Central memory CD8-positive, alpha-beta T cell (primary cell): ENCODE data around the gene ZDHHC19.

Source experiments
- ATAC-seq: fragments of 150-1000 bp; cut with Tn5 transposase; replicated peaks from 2 replicates; pipeline ENCODE4 v1.10.0; 2022; ENCODE audit warnings: mild to moderate bottlenecking, moderate FRiP score, moderate number of reproducible peaks; ENCODE audit not compliant: poor library complexity, severe bottlenecking; ENCODE audit errors: extremely low read depth
- DNase-seq, 2 donors: peaks; one replicate each; pipeline ENCODE4 v3.0.0; 2021; ENCODE audit warnings: low spot score in 2 of 2
- H3K27ac Mint-ChIP-seq: one replicate; pipeline ENCODE4 v1.8.0; 2022; ENCODE audit warnings: low read depth, mild to moderate bottlenecking, moderate library complexity, mixed read lengths
- H3K27me3 Mint-ChIP-seq: one replicate; pipeline ENCODE4 v1.8.0; 2022; ENCODE audit warnings: mixed read lengths
- H3K36me3 Mint-ChIP-seq: one replicate; pipeline ENCODE4 v1.8.0; 2022; ENCODE audit warnings: mild to moderate bottlenecking, moderate library complexity, mixed read lengths; ENCODE audit not compliant: insufficient read depth
- H3K4me1 Mint-ChIP-seq: one replicate; pipeline ENCODE4 v1.8.0; 2022; ENCODE audit warnings: mixed read lengths
- H3K4me3 Mint-ChIP-seq: one replicate; pipeline ENCODE4 v1.8.0; 2022; ENCODE audit warnings: mild to moderate bottlenecking, moderate library complexity, mixed read lengths
- H3K9me3 Mint-ChIP-seq: one replicate; pipeline ENCODE4 v1.8.0; 2022; ENCODE audit warnings: mixed read lengths

ZDHHC19 gene

DNA sequence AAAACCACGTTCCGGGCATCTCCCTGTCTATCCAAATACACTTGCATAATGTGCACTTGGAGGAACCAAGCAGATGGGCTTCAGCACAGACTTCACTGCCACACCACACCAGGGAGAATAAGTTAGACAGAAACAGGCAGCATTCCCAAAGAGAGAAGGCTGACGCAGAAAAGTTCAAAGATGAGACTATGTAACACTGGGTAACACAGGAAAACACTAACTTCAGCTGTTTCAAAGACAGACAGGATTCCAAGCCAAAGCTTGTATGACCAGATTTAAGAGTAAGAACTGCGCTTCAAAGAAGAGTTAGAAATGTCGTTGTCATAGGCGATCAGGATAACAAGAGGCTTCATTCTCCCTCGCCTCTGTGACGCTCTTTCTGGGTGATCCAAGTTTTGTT, 25.0 kb upstream of the ZDHHC19 start:
- H3K4me1 Mint-ChIP-seq: peaks cover 21% of the 10 kb centered on the region
- DNase-seq (no peak), ATAC-seq (no peak)
- H3K27me3 Mint-ChIP-seq: no peaks in the 10 kb centered on the region
- peaks cover 19% of the 10 kb centered on the region for H3K36me3 Mint-ChIP-seq
- H3K9me3 Mint-ChIP-seq: no peaks in the 10 kb centered on the region
- H3K27ac Mint-ChIP-seq: peak overlapping the region; percentile 10
- H3K4me3 Mint-ChIP-seq: no peak overlapping the region

DNA sequence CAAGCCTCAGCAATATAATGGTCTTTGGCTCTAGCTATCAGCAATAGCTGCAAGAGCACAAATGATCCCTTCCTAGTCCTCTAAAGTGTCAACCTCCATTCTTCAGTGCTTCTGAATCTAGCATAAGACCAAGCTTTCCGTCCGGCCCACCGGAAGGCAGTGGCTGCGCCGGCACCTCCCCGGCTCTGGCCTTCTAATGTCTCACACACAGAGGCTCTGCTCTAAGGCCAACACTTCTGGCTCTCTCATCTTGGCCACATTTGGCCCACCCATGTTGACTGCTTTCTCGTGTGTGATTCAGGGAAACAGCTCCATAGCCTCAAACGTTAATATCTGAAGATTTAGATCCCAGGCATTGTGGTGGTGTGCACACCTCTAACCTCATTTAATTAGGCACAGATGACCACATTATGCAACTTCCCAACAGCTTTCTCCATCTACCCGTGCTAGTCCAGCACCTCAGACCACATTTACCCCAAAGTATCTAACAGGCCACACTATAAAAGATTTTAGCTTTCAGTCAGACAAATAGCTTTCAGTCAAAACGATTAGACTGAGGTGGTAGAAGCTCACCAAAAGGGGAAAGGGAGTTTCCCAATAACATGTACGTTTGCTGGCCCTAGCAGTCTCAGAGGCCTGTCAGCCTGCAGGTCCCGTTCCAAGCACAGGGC, 24.4 kb upstream of the ZDHHC19 start:
- Mint-ChIP-seq H3K27ac (peak overlapping the region; percentile 10), H3K27me3 (no peaks in the 10 kb centered on the region), H3K36me3 (peaks cover 13% of the 10 kb centered on the region), H3K4me3 (no peak overlapping the region), H3K4me1 (peaks cover 21% of the 10 kb centered on the region), H3K9me3 (no peaks in the 10 kb centered on the region)
- DNase-seq: no peak
- ATAC-seq: no peak

DNA sequence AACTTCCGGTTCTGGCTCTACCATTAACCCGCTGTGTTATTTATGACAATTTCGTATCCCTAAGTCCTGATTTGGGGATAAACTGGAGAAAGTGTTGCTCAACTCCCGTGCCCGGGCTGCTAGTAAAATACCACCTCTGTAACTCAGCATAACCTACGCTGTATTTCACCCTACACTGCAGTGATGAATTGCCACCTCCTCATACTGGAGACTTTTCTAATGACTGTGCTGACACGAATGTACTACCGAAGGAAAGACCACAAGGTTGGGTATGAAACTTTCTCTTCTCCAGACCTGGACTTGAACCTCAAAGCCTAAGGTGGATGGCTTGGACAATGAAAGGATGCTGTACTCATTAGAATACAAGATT, 21.7 kb upstream of the ZDHHC19 start:
- H3K36me3 Mint-ChIP-seq: peaks cover 2% of the 10 kb centered on the region
- H3K4me1 Mint-ChIP-seq: peaks cover 21% of the 10 kb centered on the region
- ATAC-seq (no peak), DNase-seq (no peak)
- H3K27me3 Mint-ChIP-seq: no peaks in the 10 kb centered on the region
- no peaks in the 10 kb centered on the region for H3K9me3 Mint-ChIP-seq
- H3K27ac Mint-ChIP-seq: no peak overlapping the region
- H3K4me3 Mint-ChIP-seq: no peak overlapping the region

DNA sequence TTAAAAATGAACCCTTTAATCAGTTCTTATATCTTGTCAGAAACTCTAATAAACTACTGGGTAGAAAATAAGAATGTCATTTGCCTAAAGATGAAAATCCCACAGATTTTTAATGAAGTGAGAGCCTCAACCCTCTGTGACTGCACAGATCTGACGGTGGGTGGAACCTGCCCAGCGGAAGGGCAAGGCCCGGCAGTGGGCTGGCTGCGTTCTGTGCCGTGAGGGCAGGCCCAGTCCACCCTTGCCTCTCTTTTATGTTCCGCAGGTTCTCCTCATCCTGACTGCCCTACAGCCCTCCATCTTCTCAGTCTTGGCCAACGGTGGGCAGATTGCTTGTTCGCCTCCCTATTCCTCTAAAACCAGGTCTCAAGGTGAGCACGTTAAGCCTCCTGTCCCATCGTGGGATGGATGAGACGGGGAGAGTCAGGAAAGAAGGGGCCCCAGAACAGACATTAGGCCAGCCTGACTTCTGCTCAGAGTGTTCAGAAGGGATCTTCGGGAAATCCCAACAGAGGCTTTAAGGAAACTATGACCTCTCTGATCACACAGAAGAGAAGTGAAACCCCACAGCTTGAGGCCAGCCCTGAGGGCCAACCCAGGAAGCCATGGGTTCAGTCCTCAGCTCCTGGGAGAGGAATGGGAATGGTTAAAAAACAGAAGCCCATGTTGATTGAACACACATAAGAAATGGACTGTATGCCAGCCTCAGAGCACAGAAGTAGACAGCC, 21.1 kb upstream of the ZDHHC19 start:
- peaks cover 18% of the 10 kb centered on the region for H3K4me1 Mint-ChIP-seq
- peaks cover 1% of the 10 kb centered on the region for H3K36me3 Mint-ChIP-seq
- H3K27me3 Mint-ChIP-seq: no peaks in the 10 kb centered on the region
- no peak for ATAC-seq
- no peak for DNase-seq
- H3K27ac Mint-ChIP-seq: no peak overlapping the region
- no peaks in the 10 kb centered on the region for H3K9me3 Mint-ChIP-seq
- H3K4me3 Mint-ChIP-seq: no peak overlapping the region

DNA sequence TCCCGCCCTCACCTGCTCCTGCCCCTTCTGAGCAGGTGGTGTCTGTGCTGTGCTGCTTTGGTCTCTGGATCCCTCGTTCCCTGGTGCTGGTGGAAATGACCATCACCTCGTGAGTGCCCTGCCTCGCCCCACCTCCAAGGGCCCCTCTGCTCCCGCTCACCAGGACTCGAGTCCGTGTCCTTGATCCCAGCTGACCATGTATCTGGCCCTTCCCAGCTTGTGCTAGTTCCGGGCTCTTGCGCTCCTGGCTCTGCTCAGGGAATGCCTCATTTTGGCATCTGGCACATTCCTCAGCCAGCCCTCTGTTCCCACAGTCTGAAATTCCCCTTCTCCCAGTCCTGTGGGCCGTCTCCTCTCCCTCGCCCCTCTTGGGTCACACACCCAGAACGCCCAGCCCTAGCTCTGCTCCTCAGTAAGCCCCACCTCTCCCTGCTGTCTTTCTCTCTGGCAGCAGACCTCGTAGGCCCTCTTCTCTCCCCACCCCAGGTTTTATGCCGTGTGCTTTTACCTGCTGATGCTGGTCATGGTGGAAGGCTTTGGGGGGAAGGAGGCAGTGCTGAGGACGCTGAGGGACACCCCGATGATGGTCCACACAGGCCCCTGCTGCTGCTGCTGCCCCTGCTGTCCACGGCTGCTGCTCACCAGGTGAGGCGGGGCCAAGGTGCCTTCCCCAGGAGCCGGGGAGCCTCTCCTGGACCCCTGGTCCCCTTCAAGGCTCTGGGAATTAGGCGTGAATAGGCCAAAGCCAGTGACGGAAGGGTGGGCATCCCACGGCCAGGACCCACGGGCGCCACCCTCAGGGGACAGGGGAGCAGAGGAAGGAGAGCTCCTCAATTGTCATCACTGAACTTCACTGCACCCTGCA, 16.7 kb upstream of the ZDHHC19 start:
- peaks cover 7% of the 10 kb centered on the region for H3K27me3 Mint-ChIP-seq
- no peaks in the 10 kb centered on the region for H3K9me3 Mint-ChIP-seq
- DNase-seq (no peak), ATAC-seq (no peak)
- H3K4me1 Mint-ChIP-seq: no peaks in the 10 kb centered on the region
- H3K4me3 Mint-ChIP-seq: no peak overlapping the region
- peaks cover 2% of the 10 kb centered on the region for H3K36me3 Mint-ChIP-seq
- no peak overlapping the region for H3K27ac Mint-ChIP-seq

DNA sequence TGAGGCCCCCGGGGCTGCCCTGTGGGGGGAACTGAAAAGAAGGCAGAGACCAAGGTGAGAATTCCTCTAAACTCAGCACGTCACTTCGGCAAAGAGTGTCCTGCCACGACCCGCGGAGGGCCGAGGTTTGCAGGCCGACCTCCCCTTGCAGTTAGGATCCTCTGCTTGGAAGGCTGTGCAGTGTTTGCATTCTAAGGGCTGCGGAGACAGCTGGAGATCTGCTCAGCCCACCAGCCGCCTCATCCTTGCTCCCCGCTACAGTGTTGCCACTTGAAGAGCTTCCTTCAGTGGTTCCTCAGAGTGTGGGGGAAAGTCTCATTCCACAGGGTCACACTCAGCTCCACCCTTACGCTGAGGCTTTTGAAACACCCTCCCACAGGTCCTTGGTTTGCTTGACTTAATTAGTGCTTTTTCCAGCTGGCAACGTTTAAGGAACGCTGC, 15.9 kb upstream of the ZDHHC19 start:
- H3K4me1 Mint-ChIP-seq: no peaks in the 10 kb centered on the region
- H3K9me3 Mint-ChIP-seq: no peaks in the 10 kb centered on the region
- H3K36me3 Mint-ChIP-seq: peaks cover 2% of the 10 kb centered on the region
- ATAC-seq (no peak), DNase-seq (no peak)
- no peak overlapping the region for H3K27ac Mint-ChIP-seq
- H3K27me3 Mint-ChIP-seq: peaks cover 8% of the 10 kb centered on the region
- no peak overlapping the region for H3K4me3 Mint-ChIP-seq

DNA sequence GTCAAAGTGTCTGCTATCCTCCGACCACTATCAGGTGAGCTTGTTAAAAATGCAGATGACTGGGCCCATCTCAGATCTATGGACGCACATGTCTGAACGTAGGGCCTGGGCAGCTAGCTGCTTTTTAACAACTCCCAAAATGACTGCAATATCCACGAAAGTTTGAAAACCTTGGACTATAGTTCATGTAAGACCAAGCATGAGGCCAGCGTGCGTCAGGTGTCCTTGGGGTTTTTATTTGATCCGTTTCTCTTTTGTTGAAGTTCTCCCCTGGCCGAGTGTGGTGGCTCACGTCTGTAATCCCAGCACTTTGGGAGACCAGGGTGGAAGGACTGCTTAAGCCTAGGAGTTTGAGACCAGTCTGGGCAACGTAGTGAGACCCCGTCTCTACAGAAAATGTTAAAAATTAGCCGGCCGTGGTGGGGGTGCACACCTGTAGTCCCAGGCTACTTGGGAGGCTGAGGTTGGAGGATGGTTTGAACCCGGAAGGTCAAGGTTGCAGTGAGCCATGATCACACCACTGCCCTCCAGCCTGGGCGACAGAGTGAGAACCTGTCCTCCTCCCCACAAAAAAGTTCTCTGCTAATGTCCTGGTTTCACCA, 14.7 kb upstream of the ZDHHC19 start:
- peaks cover 2% of the 10 kb centered on the region for H3K36me3 Mint-ChIP-seq
- H3K4me1 Mint-ChIP-seq: no peaks in the 10 kb centered on the region
- no peak overlapping the region for H3K4me3 Mint-ChIP-seq
- no peak overlapping the region for H3K27ac Mint-ChIP-seq
- DNase-seq: no peak
- H3K9me3 Mint-ChIP-seq: no peaks in the 10 kb centered on the region
- ATAC-seq: no peak
- peaks cover 8% of the 10 kb centered on the region for H3K27me3 Mint-ChIP-seq

DNA sequence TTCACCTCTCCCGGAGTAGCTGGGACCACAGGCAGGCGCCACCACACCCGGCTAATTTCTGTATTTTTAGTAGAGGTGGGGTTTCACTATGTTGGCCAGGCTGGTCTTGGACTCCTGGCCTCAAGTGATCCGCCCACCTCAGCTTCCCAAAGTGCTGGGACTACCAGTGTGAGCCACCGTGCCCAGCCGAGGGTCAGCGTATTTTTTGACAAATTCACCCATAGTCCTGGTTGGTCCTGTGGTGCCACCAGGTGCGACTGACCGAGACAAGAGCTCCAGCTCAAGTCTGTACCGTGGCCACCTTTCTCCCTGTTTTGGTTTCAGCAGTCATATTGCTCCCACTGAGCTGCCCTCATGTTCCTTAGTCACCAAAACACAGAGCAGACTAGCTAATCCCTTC, 13.9 kb upstream of the ZDHHC19 start:
- no peaks in the 10 kb centered on the region for H3K9me3 Mint-ChIP-seq
- DNase-seq (no peak), ATAC-seq (no peak)
- peaks cover 2% of the 10 kb centered on the region for H3K36me3 Mint-ChIP-seq
- H3K4me1 Mint-ChIP-seq: no peaks in the 10 kb centered on the region
- H3K4me3 Mint-ChIP-seq: no peak overlapping the region
- H3K27ac Mint-ChIP-seq: no peak overlapping the region
- peaks cover 8% of the 10 kb centered on the region for H3K27me3 Mint-ChIP-seq

DNA sequence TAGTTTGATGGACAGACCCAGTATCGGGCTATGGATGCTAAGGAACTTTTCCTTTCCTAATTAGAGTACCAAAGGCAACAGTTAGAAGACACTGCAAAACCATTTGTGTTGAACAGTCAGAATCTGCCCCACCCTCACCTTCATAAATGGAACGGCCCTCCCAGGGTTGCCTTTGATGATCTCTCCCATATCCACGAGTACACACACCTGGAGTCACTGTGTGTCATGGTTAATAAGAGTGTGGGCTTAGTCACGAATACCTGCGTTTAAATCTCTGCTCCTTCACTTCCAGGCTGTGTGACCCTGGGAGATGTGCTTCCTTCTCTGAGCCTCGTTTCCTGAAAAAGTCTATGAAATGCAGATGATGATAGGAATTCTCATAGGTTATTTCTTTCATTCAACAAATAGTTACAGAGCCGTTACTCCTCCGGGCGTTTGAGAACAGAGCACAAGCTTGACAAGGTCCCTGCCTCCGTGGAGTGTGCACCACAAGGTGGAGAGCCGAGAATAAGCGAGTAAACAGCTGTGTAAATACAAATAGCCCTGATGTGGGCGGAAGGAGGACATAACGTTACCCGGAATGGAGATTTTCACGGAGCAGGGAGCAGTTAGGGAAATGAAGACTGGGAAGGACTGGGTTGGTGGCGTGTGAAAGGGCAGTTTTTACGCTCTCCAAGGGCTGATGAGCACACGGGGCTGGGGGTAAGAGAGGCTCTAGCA, 11.8 kb upstream of the ZDHHC19 start:
- Mint-ChIP-seq H3K27me3 (peaks cover 8% of the 10 kb centered on the region), H3K4me1 (peaks cover 11% of the 10 kb centered on the region), H3K9me3 (no peaks in the 10 kb centered on the region), H3K36me3 (peaks cover 2% of the 10 kb centered on the region), H3K4me3 (no peak overlapping the region), H3K27ac (no peak overlapping the region)
- ATAC-seq (no peak), DNase-seq (no peak)

DNA sequence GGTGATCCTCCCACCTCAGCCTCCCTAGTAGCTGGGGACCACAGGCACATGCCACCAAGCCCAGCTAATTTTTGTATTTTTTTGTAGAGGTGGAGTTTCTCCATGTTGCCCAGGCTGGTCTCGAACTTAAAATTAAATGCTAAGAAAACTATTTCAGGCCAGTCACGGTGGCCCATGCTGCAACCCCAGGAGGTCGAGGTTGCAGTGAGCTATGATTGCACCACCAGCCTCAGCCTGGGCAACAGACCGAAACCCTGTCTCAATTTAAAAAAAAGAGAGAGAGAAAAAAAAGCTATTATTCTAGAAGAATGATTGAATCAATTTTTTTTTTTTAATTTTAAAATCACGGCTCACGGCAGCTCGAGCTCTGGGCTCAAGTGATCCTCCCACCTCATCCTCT, 9.8 kb upstream of the ZDHHC19 start:
- DNase-seq: no peak
- no peak overlapping the region for H3K27ac Mint-ChIP-seq
- H3K4me3 Mint-ChIP-seq: no peak overlapping the region
- ATAC-seq: no peak
- peaks cover 2% of the 10 kb centered on the region for H3K36me3 Mint-ChIP-seq
- H3K4me1 Mint-ChIP-seq: peaks cover 11% of the 10 kb centered on the region
- peaks cover 8% of the 10 kb centered on the region for H3K27me3 Mint-ChIP-seq
- no peaks in the 10 kb centered on the region for H3K9me3 Mint-ChIP-seq

DNA sequence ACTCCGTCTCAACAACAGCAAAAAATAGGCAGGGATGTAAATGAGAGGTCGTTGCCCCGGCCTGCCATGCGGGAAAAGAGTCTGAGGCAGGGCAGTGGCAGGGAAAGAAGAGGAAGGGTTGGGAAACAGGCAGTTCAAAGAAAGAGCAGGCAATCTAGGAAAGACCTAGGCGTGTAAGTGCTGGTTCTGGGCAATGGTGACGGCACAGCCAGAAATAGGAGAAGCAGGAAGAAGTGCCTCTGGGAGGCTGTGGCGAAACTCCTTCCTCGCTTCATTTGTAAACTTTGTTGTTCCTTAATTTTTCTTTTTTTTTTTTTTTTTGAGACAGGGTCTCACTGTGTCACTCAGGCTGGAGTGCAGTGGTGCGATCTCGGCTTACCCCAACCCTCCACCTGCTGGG, 9.4 kb upstream of the ZDHHC19 start:
- ATAC-seq (no peak), DNase-seq (no peak)
- H3K27me3 Mint-ChIP-seq: peaks cover 8% of the 10 kb centered on the region
- peaks cover 2% of the 10 kb centered on the region for H3K36me3 Mint-ChIP-seq
- H3K4me1 Mint-ChIP-seq: peaks cover 11% of the 10 kb centered on the region
- H3K27ac Mint-ChIP-seq: no peak overlapping the region
- no peaks in the 10 kb centered on the region for H3K9me3 Mint-ChIP-seq
- H3K4me3 Mint-ChIP-seq: no peak overlapping the region

DNA sequence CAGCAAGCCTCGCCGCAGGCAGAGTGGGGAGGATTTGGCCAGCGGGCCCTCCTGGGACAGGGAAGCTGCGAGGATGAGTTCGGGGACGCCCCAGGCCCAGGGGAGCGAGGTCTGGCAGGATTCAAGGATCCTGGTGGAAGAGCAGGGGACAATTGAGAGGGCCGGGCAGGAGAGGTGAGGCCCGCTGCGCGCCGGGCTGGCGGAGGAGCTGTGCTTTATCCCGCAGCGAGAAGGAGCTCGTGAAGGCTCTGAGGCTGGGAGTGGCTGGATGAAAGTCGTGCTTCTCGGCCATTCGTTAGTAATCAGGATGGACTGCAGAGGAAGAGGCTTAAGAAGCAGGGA, 8.7 kb upstream of the ZDHHC19 start:
- no peak for DNase-seq
- peak overlapping the region; percentile 90 for H3K27ac Mint-ChIP-seq
- H3K9me3 Mint-ChIP-seq: no peaks in the 10 kb centered on the region
- peaks cover 11% of the 10 kb centered on the region for H3K4me1 Mint-ChIP-seq
- no peak for ATAC-seq
- H3K36me3 Mint-ChIP-seq: peaks cover 2% of the 10 kb centered on the region
- H3K4me3 Mint-ChIP-seq: peak overlapping the region; percentile 70
- H3K27me3 Mint-ChIP-seq: peaks cover 8% of the 10 kb centered on the region
